OCI-LY3 (cell line): ENCODE measurements around the gene TTLL9.

ENCODE experiments used
- CTCF ChIP-seq: fragments of 200-600, 300-600 bp; sonication (generic); IDR thresholded peaks from 2 replicates; pipeline ENCODE4 v1.5.1; 2014; ENCODE audit warnings: antibody characterized with exemption, low read length, low read depth
- EZH2phosphoT487 ChIP-seq: fragments of 200-600 bp; shearing (Covaris generic); IDR thresholded peaks from 2 replicates; pipeline ENCODE4 v1.6.1; 2018; ENCODE audit warnings: antibody characterized with exemption, mixed run types, low read depth

- TF ChIP-seq CTCF (no peak), EZH2phosphoT487 (no peak)
Measured at GRCh38 chr20:31992086-31992485, 121.7 kb downstream of the TTLL9 start.
